Measurements from ENCODE around the gene OSBPL6. TPM values are rescaled to one million over a fixed set of nuclear protein-coding genes. Genes with fewer than 3 reads are reported as not detected.

The OSBPL6 gene
- total RNA-seq, 1 experiment from 2014 or later: 4.6 TPM

DNA sequence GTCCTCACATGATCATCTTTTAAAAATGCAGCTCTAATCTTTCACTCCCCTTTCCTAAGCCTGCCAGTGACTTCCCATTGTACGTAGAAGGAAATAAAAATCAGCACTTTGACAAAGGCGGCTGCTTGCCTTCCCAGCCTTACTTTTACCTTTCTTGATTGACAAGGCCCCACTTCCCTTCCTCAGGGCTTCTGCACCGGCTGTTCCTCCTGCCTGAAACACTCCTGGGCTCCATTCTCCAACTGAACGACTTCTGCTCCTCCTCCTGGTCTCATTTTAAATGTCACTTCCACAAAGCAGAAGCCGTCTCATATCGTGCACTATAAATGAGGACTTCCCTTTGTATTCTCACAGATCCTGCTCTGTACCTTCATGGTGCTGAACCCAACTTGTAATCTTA, 56.1 kb downstream of the OSBPL6 start:
- H3K27ac Mint-ChIP-seq: no peak overlapping the region

More for the DNA sequence above, 56.1 kb downstream of the OSBPL6 start:
- Histone ChIP-seq H2BK15ac (ENCODE audit: low read depth, low read length) (no peak overlapping the region), H3K18ac (ENCODE audit: insufficient read length, low read depth, low read length) (no peak overlapping the region), H3K9me3 (ENCODE audit: control insufficient read depth, low read depth, low read length) (no peaks in the 10 kb centered on the region), H3T11ph (ENCODE audit: low read length) (no peak overlapping the region), H3K4me2 (ENCODE audit: insufficient read depth, insufficient read length, low read length) (no peak overlapping the region), H3K27me3 (ENCODE audit: insufficient read depth, low read length) (no peaks in the 10 kb centered on the region), H3K23ac (ENCODE audit: insufficient read length, low read depth, low read length) (no peak overlapping the region), H3K4me1 (ENCODE audit: insufficient read depth, low read length) (no peaks in the 10 kb centered on the region), H3K79me1 (ENCODE audit: insufficient read depth, low read depth, low read length, poor library complexity, severe bottlenecking) (no peaks in the 10 kb centered on the region), H4K91ac (ENCODE audit: insufficient read length, low read depth, low read length) (no peak overlapping the region), H4K8ac (replicated peaks; ENCODE audit: insufficient read length, low read depth, low read length) (no peak overlapping the region), H2BK120ac (ENCODE audit: low read depth, low read length, poor library complexity, severe bottlenecking) (no peak overlapping the region), H3K14ac (ENCODE audit: insufficient read depth, low read length) (no peak overlapping the region), H2AK5ac (ENCODE audit: insufficient read length, low read length) (no peak overlapping the region), H4K5ac (ENCODE audit: insufficient read length, low read depth, low read length) (no peak overlapping the region), H3K27ac (ENCODE audit: insufficient read length, low read depth, low read length) (no peak overlapping the region), H2BK5ac (ENCODE audit: insufficient read length, low read length) (no peak overlapping the region), H3K4ac (ENCODE audit: low read depth, low read length) (no peak overlapping the region), H2BK20ac (ENCODE audit: low read depth, low read length, poor library complexity, severe bottlenecking) (no peak overlapping the region), H2BK12ac (ENCODE audit: insufficient read length, low read depth, low read length) (no peak overlapping the region), H3K23me2 (ENCODE audit: insufficient read length, low read depth, low read length, poor library complexity, severe bottlenecking) (no peaks in the 10 kb centered on the region), H3K79me2 (ENCODE audit: insufficient read depth, low read length) (no peaks in the 10 kb centered on the region), H3K56ac (ENCODE audit: insufficient read length, low read depth, low read length) (no peak overlapping the region), H2AFZ (ENCODE audit: low read length) (no peak overlapping the region), H3K9ac (ENCODE audit: extremely low read depth, insufficient read length, low read length) (no peak overlapping the region), H4K20me1 (ENCODE audit: control insufficient read depth, insufficient read depth, insufficient read length) (no peaks in the 10 kb centered on the region)
- DNase-seq: no peak
- Mint-ChIP-seq H3K27me3 (ENCODE audit: low read depth) (no peaks in the 10 kb centered on the region), H3K36me3 (ENCODE audit: insufficient read depth in 1 of 3, low read depth in 3 of 3) (no peaks in the 10 kb centered on the region), H3K4me1 (no peaks in the 10 kb centered on the region; a peak in 1 of 4 replicates), H3K9me3 (no peaks in the 10 kb centered on the region), H3K4me3 (no peak overlapping the region)
- TF ChIP-seq, protein P1, sequence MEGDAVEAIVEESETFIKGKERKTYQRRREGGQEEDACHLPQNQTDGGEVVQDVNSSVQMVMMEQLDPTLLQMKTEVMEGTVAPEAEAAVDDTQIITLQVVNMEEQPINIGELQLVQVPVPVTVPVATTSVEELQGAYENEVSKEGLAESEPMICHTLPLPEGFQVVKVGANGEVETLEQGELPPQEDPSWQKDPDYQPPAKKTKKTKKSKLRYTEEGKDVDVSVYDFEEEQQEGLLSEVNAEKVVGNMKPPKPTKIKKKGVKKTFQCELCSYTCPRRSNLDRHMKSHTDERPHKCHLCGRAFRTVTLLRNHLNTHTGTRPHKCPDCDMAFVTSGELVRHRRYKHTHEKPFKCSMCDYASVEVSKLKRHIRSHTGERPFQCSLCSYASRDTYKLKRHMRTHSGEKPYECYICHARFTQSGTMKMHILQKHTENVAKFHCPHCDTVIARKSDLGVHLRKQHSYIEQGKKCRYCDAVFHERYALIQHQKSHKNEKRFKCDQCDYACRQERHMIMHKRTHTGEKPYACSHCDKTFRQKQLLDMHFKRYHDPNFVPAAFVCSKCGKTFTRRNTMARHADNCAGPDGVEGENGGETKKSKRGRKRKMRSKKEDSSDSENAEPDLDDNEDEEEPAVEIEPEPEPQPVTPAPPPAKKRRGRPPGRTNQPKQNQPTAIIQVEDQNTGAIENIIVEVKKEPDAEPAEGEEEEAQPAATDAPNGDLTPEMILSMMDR (conservative IDR thresholded peaks at IDR 0.05): no peak
- no CpG with 5 or more reads among the region's 6 CpGs for WGBS (ENCODE audit: extremely low coverage, insufficient read length, low lambda C conversion rate)

Measured in H9 (cell line).